HepG2 (cell line): ENCODE data around the gene THOC7. TPM values are rescaled to one million over a fixed set of nuclear protein-coding genes. Genes with fewer than 3 reads are reported as not detected.

ENCODE experiments used
- ATF3 ChIP-seq: sonication (generic); formaldehyde crosslinking; IDR thresholded peaks from 2 replicates; pipeline ENCODE4 v1.4.0; 2020; ENCODE audit warnings: missing genetic modification reagents
- ATF7 ChIP-seq, 2 experiments: fragments of 450-650 bp in 1 of 2; sonication (generic) in 1 of 2; formaldehyde crosslinking in 1 of 2; IDR thresholded peaks; 2 replicates each; pipeline versions ENCODE4 v1.4.0 to v1.6.1; 2016 to 2020; ENCODE audit warnings: antibody characterized with exemption in 1 of 2, mild to moderate bottlenecking in 1 of 2, missing genetic modification reagents in 1 of 2
- CC2D1A ChIP-seq: sonication (generic); formaldehyde crosslinking; IDR thresholded peaks from 2 replicates; pipeline ENCODE4 v1.8.1; 2023; ENCODE audit warnings: mild to moderate bottlenecking, missing genetic modification reagents
- GTF3A ChIP-seq: sonication (generic); formaldehyde crosslinking; conservative IDR thresholded peaks from 2 replicates; pipeline ENCODE4 v1.4.0; 2020; ENCODE audit warnings: mild to moderate bottlenecking, missing genetic modification reagents
- HNF4G ChIP-seq, 2 experiments: sonication (generic) in 1 of 2; formaldehyde crosslinking in 1 of 2; IDR thresholded peaks; 2 replicates each; pipeline versions ENCODE4 v1.4.0 to v1.6.1; 2011 to 2020; ENCODE audit warnings: borderline replicate concordance in 2 of 2, low read depth in 2 of 2, mild to moderate bottlenecking in 2 of 2, low read length in 1 of 2, missing genetic modification reagents in 1 of 2, moderate library complexity in 1 of 2
- HNRNPK ChIP-seq: fragments of 200-400 bp; formaldehyde crosslinking; IDR thresholded peaks from 2 replicates; pipeline ENCODE4 v1.6.1; 2018; ENCODE audit warnings: low read length, low read depth, moderate library complexity, mild to moderate bottlenecking; ENCODE audit not compliant: poor library complexity, severe bottlenecking
- KDM1A ChIP-seq: IDR thresholded peaks from 2 replicates; pipeline ENCODE4 v1.6.1; 2016; ENCODE audit warnings: missing compliant biosample characterization
- MTA1 ChIP-seq: sonication (generic); formaldehyde crosslinking; IDR thresholded peaks from 2 replicates; pipeline ENCODE4 v1.4.0; 2020; ENCODE audit warnings: missing genetic modification reagents, mild to moderate bottlenecking, borderline replicate concordance
- SATB2 ChIP-seq: sonication (generic); formaldehyde crosslinking; IDR thresholded peaks from 2 replicates; pipeline ENCODE4 v1.5.0; 2020; ENCODE audit warnings: missing genetic modification reagents
- SMARCC2 ChIP-seq: fragments of 450-650 bp; IDR thresholded peaks from 2 replicates; pipeline ENCODE4 v1.6.1; 2017; ENCODE audit warnings: antibody characterized with exemption, mild to moderate bottlenecking
- SUZ12 ChIP-seq: fragments of 150-350 bp; IDR thresholded peaks from 2 replicates; pipeline ENCODE4 v1.6.1; 2014; ENCODE audit warnings: low read depth, low read length
- TOE1 ChIP-seq: sonication (generic); formaldehyde crosslinking; IDR thresholded peaks from 2 replicates; pipeline ENCODE4 v1.4.0; 2020; ENCODE audit warnings: mild to moderate bottlenecking, missing genetic modification reagents
- ZC3H13 ChIP-seq: sonication (generic); formaldehyde crosslinking; IDR thresholded peaks from 2 replicates; pipeline ENCODE4 v1.8.1; 2023; ENCODE audit warnings: mild to moderate bottlenecking, missing genetic modification reagents, moderate library complexity
- ZKSCAN5 ChIP-seq: sonication (generic); formaldehyde crosslinking; IDR thresholded peaks from 2 replicates; pipeline ENCODE4 v1.5.1; 2020; ENCODE audit warnings: mild to moderate bottlenecking, missing genetic modification reagents
- ZNF260 ChIP-seq: sonication (generic); formaldehyde crosslinking; IDR thresholded peaks from 2 replicates; pipeline ENCODE4 v1.4.0; 2020; ENCODE audit warnings: missing genetic modification reagents, low read depth, mild to moderate bottlenecking, borderline replicate concordance
- ZNF275 ChIP-seq: sonication (generic); formaldehyde crosslinking; IDR thresholded peaks from 2 replicates; pipeline ENCODE4 v1.8.0; 2022; ENCODE audit warnings: missing genetic modification reagents, mild to moderate bottlenecking, inconsistent platforms, borderline replicate concordance
- ZNF331 ChIP-seq: sonication (generic); formaldehyde crosslinking; IDR thresholded peaks from 2 replicates; pipeline ENCODE4 v1.4.0; 2020; ENCODE audit warnings: missing genetic modification reagents
- ZNF737 ChIP-seq: sonication (generic); formaldehyde crosslinking; IDR thresholded peaks from 2 replicates; pipeline ENCODE4 v1.5.0; 2020; ENCODE audit warnings: missing genetic modification reagents, mild to moderate bottlenecking, borderline replicate concordance
- polyA plus RNA-seq, 8 experiments: library from polyadenylated mRNA; depleted of rRNA in 3 of 8; stranded (reverse) in 7 of 8; unstranded in 1 of 8; fragments of >200 nt; fragmentation: Illumina TruSeq in 4 of 8; extraction: Trizol in 4 of 8; gene quantifications; 2 replicates each; pipeline versions ENCODE4 v1.2.1 to v1.2.3, GENCODE V29; 2011 to 2016; ENCODE audit warnings: low read depth in 4 of 8, missing spikeins in 1 of 8, mixed read lengths in 1 of 8; ENCODE audit not compliant: insufficient read depth in 1 of 8
- total RNA-seq, 5 experiments: library from RNA; depleted of rRNA; stranded (reverse); fragments of >200 nt; fragmentation: Illumina TruSeq; extraction: Trizol; gene quantifications; 2 replicates each; pipeline ENCODE4 v1.2.3, GENCODE V29; 2016; ENCODE audit warnings: low read depth in 1 of 5
- TF ChIP-seq, protein P1 (sequence below): fragments of 450-650 bp; IDR thresholded peaks from 2 replicates; pipeline ENCODE4 v1.6.1; 2017; ENCODE audit warnings: mild to moderate bottlenecking
- TF ChIP-seq, protein P2 (sequence below): sonication (generic); formaldehyde crosslinking; IDR thresholded peaks from 2 replicates; pipeline ENCODE4 v1.4.0; 2020; ENCODE audit warnings: low read depth, missing genetic modification reagents

Gene THOC7
- total and polyA plus RNA-seq, 2 of the 13 experiments (the other 11 are each of a cell fraction or from before 2014, with no cell fraction given), result 32.8 to 63.5 TPM

- TF ChIP-seq ZNF275 (CRISPR knock-in tag), result no peak
- TF ChIP-seq SATB2 (CRISPR knock-in tag), result no peak
- TF ChIP-seq MTA1 (CRISPR knock-in tag), result no peak; the same call in 1 of the 2 replicates
- TF ChIP-seq, protein P1, sequence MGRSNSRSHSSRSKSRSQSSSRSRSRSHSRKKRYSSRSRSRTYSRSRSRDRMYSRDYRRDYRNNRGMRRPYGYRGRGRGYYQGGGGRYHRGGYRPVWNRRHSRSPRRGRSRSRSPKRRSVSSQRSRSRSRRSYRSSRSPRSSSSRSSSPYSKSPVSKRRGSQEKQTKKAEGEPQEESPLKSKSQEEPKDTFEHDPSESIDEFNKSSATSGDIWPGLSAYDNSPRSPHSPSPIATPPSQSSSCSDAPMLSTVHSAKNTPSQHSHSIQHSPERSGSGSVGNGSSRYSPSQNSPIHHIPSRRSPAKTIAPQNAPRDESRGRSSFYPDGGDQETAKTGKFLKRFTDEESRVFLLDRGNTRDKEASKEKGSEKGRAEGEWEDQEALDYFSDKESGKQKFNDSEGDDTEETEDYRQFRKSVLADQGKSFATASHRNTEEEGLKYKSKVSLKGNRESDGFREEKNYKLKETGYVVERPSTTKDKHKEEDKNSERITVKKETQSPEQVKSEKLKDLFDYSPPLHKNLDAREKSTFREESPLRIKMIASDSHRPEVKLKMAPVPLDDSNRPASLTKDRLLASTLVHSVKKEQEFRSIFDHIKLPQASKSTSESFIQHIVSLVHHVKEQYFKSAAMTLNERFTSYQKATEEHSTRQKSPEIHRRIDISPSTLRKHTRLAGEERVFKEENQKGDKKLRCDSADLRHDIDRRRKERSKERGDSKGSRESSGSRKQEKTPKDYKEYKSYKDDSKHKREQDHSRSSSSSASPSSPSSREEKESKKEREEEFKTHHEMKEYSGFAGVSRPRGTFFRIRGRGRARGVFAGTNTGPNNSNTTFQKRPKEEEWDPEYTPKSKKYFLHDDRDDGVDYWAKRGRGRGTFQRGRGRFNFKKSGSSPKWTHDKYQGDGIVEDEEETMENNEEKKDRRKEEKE, result no peak
- TF ChIP-seq ZC3H13 (CRISPR knock-in tag), result no peak; the same call in 1 of the 2 replicates
- no peak for TF ChIP-seq ZKSCAN5 (CRISPR knock-in tag)
- no peak for TF ChIP-seq SMARCC2
- TF ChIP-seq ZNF331 (CRISPR knock-in tag), result no peak; the same call in 1 of the 2 replicates
- TF ChIP-seq TOE1 (CRISPR knock-in tag), result no peak
- TF ChIP-seq ATF7 (IDR thresholded peaks at IDR 0.05), result peak; percentile 41; the same call in 1 of the 2 replicates
- TF ChIP-seq ATF7 (CRISPR knock-in tag; IDR thresholded peaks at IDR 0.05), result no peak; the same call in 1 of the 2 replicates
- TF ChIP-seq, protein P2, sequence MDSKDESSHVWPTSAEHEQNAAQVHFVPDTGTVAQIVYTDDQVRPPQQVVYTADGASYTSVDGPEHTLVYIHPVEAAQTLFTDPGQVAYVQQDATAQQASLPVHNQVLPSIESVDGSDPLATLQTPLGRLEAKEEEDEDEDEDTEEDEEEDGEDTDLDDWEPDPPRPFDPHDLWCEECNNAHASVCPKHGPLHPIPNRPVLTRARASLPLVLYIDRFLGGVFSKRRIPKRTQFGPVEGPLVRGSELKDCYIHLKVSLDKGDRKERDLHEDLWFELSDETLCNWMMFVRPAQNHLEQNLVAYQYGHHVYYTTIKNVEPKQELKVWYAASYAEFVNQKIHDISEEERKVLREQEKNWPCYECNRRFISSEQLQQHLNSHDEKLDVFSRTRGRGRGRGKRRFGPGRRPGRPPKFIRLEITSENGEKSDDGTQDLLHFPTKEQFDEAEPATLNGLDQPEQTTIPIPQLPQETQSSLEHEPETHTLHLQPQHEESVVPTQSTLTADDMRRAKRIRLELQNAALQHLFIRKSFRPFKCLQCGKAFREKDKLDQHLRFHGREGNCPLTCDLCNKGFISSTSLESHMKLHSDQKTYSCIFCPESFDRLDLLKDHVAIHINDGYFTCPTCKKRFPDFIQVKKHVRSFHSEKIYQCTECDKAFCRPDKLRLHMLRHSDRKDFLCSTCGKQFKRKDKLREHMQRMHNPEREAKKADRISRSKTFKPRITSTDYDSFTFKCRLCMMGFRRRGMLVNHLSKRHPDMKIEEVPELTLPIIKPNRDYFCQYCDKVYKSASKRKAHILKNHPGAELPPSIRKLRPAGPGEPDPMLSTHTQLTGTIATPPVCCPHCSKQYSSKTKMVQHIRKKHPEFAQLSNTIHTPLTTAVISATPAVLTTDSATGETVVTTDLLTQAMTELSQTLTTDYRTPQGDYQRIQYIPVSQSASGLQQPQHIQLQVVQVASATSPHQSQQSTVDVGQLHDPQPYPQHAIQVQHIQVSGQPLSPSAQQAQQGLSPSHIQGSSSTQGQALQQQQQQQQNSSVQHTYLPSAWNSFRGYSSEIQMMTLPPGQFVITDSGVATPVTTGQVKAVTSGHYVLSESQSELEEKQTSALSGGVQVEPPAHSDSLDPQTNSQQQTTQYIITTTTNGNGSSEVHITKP (CRISPR knock-in tag), result no peak
- no peak for TF ChIP-seq HNRNPK
- no peak for TF ChIP-seq ATF3 (CRISPR knock-in tag)
- no peak for TF ChIP-seq SUZ12
- TF ChIP-seq GTF3A, result no peak
- no peak for TF ChIP-seq ZNF737 (CRISPR knock-in tag)
- peak; percentile 81 for TF ChIP-seq HNF4G (IDR thresholded peaks at IDR 0.05; ENCODE audit: borderline replicate concordance, low read depth, low read length)
- peak; percentile 82; the same call in 1 of the 2 replicates for TF ChIP-seq HNF4G (CRISPR knock-in tag; IDR thresholded peaks at IDR 0.05; ENCODE audit: borderline replicate concordance, low read depth)
- TF ChIP-seq CC2D1A (CRISPR knock-in tag), result no peak
- no peak for TF ChIP-seq KDM1A (CRISPR knock-in tag)
- no peak for TF ChIP-seq ZNF260 (CRISPR knock-in tag)
Observed at GRCh38 chr3:63911873-63912767, 48.5 kb upstream of the THOC7 start, which contains the start of gene SCAANT1 (continued).
